NCI-H2196 (cell line): ENCODE measurements around the gene G6PC1.

Experiments
- DNase-seq: peaks from one replicate; lab custom pipeline; 2025; ENCODE audit not compliant: unreplicated experiment; lab: John Stamatoyannopoulos, UW

Gene G6PC1

DNA sequence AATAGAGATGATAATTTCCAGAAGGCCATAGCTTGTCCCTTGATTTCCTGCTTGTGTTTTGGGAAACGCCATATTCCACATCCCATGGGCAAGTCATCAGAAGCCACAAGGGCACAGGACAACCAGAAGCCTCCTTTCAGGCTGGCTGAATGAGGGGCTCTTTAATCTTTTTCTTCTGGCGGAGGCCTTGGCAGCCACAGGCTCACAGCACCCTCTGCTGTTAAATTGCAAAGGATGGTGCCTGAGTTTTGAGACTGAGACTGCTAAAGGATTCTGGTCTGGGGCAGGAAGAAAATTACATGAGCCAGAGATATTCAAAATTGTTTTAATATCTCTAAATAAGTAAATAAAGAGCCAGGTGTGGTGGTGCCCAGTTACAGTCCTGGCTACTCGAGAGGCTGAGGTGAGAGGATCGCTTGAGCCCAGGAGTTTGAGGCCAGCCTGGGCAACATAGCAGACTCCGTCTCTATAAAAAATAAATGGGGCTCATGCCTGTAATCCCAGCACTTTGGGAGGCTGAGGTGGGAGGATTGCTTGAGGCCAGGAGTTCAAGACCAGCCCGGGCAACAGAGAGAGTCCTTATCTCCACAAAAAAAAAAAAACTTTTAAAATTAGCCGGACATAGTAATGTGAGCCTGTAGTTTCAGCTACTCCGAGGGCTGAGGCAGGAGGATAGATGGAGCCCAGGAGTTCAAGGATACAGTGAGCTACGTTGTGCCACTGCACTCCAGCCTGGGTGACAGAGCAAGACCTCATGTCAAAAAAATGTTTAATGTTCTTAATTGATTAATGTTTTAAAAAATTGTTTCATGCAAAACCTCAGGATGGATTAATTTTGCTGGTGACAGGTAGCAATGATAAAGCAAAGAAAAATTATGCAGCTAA, 37.4 kb downstream of the G6PC1 start:
- peak; percentile 14 for DNase-seq

DNA sequence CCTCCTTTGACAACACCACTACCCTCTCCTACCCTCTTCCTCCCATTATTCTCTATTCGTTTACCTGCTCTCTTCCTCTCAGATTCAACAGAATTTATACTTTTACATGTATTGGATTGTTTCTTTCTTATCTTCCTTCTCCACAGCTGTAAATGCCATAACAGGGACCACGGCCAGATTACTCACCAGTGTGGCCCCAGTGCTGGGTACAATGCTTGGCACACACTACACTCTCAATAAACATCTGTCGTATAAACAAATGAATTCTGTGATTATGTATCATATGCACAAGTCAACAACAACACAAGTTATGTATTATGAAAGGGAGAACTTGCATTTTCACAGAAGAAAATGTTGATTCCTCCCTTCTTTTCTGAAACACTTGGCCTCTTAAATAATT, 43.6 kb downstream of the G6PC1 start:
- no peak for DNase-seq

DNA sequence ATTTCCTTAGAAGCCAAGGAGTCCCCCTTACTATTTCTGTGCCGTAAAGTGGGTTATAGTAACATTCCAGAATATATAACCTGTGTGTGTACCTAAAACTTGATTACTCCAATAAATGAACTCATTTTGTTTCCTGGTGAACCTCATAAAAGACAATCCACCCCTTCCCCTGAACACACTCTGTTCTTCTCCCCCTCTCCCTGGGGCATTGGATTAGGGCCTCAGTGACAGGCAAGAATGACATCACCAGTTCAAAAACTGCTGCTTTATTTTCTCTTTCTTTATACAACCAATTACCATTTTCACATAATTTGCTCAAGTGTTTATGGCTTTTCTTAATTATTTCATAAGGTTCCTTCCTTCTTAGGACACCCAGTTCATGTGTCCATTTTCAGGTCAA, 46.2 kb downstream of the G6PC1 start:
- no peak for DNase-seq

DNA sequence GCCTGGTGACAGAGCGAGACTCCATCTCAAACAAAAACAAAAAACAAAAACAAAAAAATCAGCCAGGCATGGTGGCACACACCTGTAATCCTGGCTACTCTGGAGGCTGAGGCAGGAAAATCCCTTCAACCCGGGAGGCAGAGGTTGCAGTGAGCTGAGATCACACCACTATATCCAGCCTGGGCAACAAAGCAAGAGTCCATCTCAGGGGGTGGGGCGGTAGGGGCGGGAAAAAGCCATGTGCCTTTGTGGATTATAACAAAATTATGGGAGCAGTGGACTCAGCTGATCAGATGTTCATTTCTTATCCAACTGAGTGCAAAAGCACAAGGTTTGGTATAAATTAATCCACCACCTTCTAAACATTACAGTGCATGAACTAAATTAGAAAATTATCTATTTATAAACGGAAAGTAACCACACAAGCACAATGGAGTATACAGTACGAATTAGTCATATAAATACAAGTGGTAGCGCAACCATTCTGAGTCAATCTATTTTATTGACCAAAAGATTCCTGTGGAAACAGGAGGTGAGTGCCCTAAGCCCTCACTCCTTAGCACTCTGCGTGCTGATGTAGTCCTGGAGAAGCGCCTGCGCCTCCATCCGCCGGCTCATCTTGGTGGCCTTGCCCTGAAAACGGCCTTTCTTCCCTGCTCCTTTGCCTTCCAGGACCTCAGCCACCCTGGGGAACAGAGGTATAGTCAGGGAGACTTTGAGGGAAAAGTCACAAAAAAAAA, 49.6 kb downstream of the G6PC1 start:
- DNase-seq = no peak
